Measurements from ENCODE around the gene AKR1C8. TPM values are rescaled to one million over a fixed set of nuclear protein-coding genes. Genes with fewer than 3 reads are reported as not detected.

AKR1C8 gene
- total RNA-seq, 1 donor from 2014 or later, result not detected

DNA sequence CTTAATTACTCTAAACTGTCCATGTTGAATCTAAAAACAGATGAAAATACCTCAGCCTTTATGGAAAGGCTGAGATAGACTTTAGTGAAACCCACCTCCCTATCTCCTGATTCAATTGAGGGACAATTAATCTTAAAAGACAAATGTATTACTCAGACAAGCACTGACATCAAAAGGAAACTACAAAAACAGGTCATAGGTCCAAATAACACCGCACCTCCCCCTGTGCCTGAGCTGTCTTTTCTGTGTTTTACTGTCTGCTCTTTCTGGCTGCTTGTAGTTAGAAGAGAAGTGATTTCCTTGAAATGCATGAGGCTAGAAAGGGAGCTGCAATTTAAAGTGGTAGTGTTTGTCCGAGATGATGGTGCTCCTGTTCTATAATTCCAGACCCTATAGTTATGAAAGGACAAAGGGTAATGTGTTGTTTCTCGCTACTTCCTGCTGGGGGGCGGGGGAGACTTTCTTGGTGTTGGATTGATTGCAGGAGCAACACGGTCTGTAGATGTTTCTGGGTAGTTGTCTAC lies 16.0 kb downstream of the AKR1C8 start:
- Mint-ChIP-seq H3K4me3 (peak overlapping the region; percentile 1), H3K36me3 (peaks cover 4% of the 10 kb centered on the region), H3K27me3 (ENCODE audit: insufficient read depth, low read depth) (peaks cover 3% of the 10 kb centered on the region), H3K9me3 (peaks cover 48% of the 10 kb centered on the region), H3K27ac (peak overlapping the region; percentile 86), H3K4me1 (peaks cover 11% of the 10 kb centered on the region)
- Histone ChIP-seq H3K9ac (no peak overlapping the region), H3F3A (ENCODE audit: low read depth) (peaks cover 12% of the 10 kb centered on the region), H3K79me2 (ENCODE audit: low read depth) (no peaks in the 10 kb centered on the region), H2AFZ (replicated peaks) (peak overlapping the region; percentile 14), H3K4me1 (peaks cover 14% of the 10 kb centered on the region), H3K27ac (peak overlapping the region; percentile 59), H3K4me3 (peak overlapping the region; percentile 23), H3K27me3 (peaks cover 46% of the 10 kb centered on the region), H3K36me3 (peaks cover 1% of the 10 kb centered on the region), H3K4me2 (peak overlapping the region; percentile 67), H4K20me1 (ENCODE audit: low read depth) (no peaks in the 10 kb centered on the region), H3K9me3 (ENCODE audit: low read depth) (peaks cover 12% of the 10 kb centered on the region)
- no peak for TF ChIP-seq EZH2 (IDR thresholded peaks at IDR 0.05)
- TF ChIP-seq EZH2phosphoT487 (IDR thresholded peaks at IDR 0.05), result no peak
- TF ChIP-seq, protein P1, sequence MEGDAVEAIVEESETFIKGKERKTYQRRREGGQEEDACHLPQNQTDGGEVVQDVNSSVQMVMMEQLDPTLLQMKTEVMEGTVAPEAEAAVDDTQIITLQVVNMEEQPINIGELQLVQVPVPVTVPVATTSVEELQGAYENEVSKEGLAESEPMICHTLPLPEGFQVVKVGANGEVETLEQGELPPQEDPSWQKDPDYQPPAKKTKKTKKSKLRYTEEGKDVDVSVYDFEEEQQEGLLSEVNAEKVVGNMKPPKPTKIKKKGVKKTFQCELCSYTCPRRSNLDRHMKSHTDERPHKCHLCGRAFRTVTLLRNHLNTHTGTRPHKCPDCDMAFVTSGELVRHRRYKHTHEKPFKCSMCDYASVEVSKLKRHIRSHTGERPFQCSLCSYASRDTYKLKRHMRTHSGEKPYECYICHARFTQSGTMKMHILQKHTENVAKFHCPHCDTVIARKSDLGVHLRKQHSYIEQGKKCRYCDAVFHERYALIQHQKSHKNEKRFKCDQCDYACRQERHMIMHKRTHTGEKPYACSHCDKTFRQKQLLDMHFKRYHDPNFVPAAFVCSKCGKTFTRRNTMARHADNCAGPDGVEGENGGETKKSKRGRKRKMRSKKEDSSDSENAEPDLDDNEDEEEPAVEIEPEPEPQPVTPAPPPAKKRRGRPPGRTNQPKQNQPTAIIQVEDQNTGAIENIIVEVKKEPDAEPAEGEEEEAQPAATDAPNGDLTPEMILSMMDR (IDR thresholded peaks at IDR 0.05), result no peak
- no peak for DNase-seq (ENCODE audit: low spot score)

DNA sequence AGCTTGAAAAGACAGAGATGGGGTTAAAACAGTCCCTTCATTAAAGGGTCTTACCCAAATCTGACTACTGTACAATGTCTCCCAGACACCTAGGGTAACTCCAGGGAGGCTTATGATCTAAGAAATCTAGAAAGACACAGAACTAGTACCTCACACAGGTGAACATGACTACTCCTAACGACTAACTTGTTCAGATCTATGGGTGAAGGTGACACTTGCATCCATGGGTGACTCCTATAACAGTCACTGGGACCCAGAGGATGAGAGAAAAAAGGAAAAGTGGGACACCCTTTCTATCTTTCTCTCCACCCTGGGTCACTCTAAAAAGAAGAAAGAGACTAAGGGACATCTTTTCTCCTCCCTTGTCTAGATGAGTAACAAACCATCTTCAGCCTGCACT lies 19.2 kb downstream of the AKR1C8 start:
- DNase-seq (ENCODE audit: low spot score), result peak; percentile 6
- TF ChIP-seq EZH2 (IDR thresholded peaks at IDR 0.05), result no peak
- no peak for TF ChIP-seq EZH2phosphoT487 (IDR thresholded peaks at IDR 0.05)
- TF ChIP-seq, protein P1 (IDR thresholded peaks at IDR 0.05), result no peak
- Mint-ChIP-seq H3K4me3 (no peak overlapping the region), H3K27me3 (ENCODE audit: insufficient read depth, low read depth) (peaks cover 3% of the 10 kb centered on the region), H3K27ac (no peak overlapping the region), H3K4me1 (peaks cover 11% of the 10 kb centered on the region), H3K9me3 (peaks cover 67% of the 10 kb centered on the region), H3K36me3 (peaks cover 4% of the 10 kb centered on the region)
- Histone ChIP-seq H3K9ac (no peak overlapping the region), H2AFZ (replicated peaks) (no peak overlapping the region), H3F3A (ENCODE audit: low read depth) (peaks cover 12% of the 10 kb centered on the region), H3K27me3 (peaks cover 22% of the 10 kb centered on the region), H3K4me3 (no peak overlapping the region), H3K4me1 (peaks cover 14% of the 10 kb centered on the region), H4K20me1 (ENCODE audit: low read depth) (no peaks in the 10 kb centered on the region), H3K9me3 (ENCODE audit: low read depth) (peaks cover 12% of the 10 kb centered on the region), H3K79me2 (ENCODE audit: low read depth) (no peaks in the 10 kb centered on the region), H3K36me3 (no peaks in the 10 kb centered on the region), H3K4me2 (no peak overlapping the region), H3K27ac (no peak overlapping the region)

DNA sequence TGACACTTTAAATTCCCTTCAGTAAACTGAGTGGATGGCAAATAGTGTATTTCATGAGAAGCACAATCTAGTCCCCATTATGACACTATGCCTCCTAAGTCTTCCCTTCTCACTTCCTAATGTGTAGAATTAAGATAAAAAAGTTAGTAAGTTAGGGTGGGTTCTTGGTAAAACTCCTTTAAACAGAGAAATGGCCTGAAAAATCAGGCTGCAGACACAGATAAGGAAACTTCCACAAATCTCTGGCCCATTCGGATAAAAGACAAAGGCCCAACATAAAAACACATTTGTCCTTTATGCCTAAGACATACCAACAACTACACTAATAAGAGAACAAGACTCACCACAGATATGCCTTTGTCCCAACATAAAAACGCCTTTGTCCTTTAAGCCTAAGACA lies 21.5 kb downstream of the AKR1C8 start:
- Histone ChIP-seq H3K9me3 (ENCODE audit: low read depth) (peaks cover 12% of the 10 kb centered on the region), H3K27me3 (peaks cover 4% of the 10 kb centered on the region), H3K9ac (no peak overlapping the region), H4K20me1 (ENCODE audit: low read depth) (no peaks in the 10 kb centered on the region), H3K36me3 (no peaks in the 10 kb centered on the region), H3K27ac (no peak overlapping the region), H3K4me2 (no peak overlapping the region), H3K79me2 (ENCODE audit: low read depth) (no peaks in the 10 kb centered on the region), H3F3A (ENCODE audit: low read depth) (no peaks in the 10 kb centered on the region), H2AFZ (replicated peaks) (no peak overlapping the region), H3K4me3 (no peak overlapping the region), H3K4me1 (no peaks in the 10 kb centered on the region)
- Mint-ChIP-seq H3K27me3 (ENCODE audit: insufficient read depth, low read depth) (peaks cover 3% of the 10 kb centered on the region), H3K36me3 (peaks cover 4% of the 10 kb centered on the region), H3K4me3 (no peak overlapping the region), H3K4me1 (no peaks in the 10 kb centered on the region), H3K27ac (no peak overlapping the region), H3K9me3 (peaks cover 68% of the 10 kb centered on the region)
- DNase-seq (ENCODE audit: low spot score), result no peak
- no peak for TF ChIP-seq EZH2 (IDR thresholded peaks at IDR 0.05)
- TF ChIP-seq, protein P1 (IDR thresholded peaks at IDR 0.05), result no peak
- no peak for TF ChIP-seq EZH2phosphoT487 (IDR thresholded peaks at IDR 0.05)

Measured in neural progenitor cell (in vitro differentiated cells).